Limb (tissue), 2 donors: ENCODE data around the gene RAET1L.
A peak's percentile ranks its signal among the peaks of the same experiment; 100 is the strongest.
"Not testable (repeated sequence)": the region's sequence is repeated elsewhere in the genome, so short reads cannot be mapped to it uniquely, and the experiment has no call there.

Source experiments
- DNase-seq, 2 donors: peaks; one replicate each; pipeline ENCODE4 v3.0.0-alpha.2; 2016; ENCODE audit errors: extremely low spot score in 2 of 2

The RAET1L gene, protein sequence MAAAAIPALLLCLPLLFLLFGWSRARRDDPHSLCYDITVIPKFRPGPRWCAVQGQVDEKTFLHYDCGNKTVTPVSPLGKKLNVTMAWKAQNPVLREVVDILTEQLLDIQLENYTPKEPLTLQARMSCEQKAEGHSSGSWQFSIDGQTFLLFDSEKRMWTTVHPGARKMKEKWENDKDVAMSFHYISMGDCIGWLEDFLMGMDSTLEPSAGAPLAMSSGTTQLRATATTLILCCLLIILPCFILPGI

GRCh38 chr6:150025201-150025917, at the start of gene RAET1L:
Gene RAET1L (minus strand): TSS chr6:150025532. CDS start chr6:150025471, 61 bp downstream.
- peak; percentile 43 to 59 for DNase-seq

- DNase-seq: no peak
Observed at GRCh38 chr6:150075034-150075421, 49.7 kb upstream of the RAET1L start.

DNA sequence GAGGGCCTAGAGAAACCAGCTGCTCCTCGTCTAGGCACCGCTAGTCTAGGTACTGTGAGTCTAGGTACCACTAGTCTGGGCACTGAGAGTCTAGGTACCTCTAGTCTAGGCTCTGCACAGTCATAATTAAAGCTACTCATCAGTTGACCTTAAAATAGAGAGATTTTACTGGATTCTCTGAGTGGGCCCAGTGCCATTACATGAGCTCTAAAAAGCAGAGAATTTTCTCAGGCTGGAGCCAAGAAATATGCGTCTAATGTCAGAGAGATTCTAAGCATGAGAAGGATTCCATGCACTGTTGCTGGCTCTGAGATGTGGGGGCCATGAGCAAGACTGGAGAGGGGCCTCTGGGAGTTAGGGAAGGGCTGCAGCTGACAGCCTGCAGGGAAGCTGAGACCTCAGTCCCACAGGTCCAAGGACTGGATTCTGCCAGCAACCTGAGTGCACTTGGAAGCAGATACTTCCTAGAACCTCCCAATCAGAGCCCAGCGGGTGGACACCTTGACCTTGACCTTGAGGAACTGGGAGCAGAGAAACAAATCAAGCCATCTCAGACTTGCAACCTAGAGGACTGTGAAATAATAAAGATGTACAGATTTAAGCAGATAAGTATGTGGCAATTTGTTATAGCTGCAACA, 49.2 kb upstream of the RAET1L start:
- DNase-seq: not testable (repeated sequence)

GRCh38 chr6:150072201-150072600, 46.9 kb upstream of the RAET1L start:
- no peak for DNase-seq

DNA sequence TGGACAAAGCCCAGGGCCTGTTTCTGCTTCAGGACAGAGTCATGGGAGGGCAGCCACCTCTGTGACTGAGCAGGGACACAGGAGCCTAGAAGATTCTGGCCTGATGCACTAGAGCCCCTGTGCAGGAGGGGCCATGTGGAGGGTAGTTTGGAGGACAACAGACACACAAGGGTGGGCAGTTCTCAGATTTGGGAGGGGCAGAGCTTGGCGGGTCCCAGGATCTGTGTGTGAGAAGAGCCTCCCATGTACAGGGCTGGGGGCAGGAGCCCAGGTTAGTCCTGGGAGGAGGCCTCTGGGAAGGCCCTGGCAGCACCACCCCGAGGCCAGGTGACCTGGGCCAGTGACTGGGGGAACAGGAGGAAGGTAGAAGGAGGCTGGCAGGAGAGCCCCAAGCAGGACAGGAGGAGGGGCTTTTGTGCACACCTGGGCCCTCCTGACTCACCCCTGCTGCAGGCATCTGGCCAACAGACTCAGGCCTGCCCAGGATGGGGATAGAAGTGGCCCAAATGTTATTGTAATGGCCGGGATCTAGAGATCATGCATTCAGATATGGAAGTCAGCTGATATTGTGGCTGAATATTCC, 45.0 kb upstream of the RAET1L start:
- DNase-seq: no peak

- DNase-seq: peak in 1 of 2 donors; percentile 66
Observed at GRCh38 chr6:150069706-150070105, 44.4 kb upstream of the RAET1L start.

- DNase-seq: peak; percentile 82 to 90
Observed at GRCh38 chr6:150068720-150069648, 43.7 kb upstream of the RAET1L start, which contains the start of gene ULBP3. Gene ULBP3 (minus strand): TSS chr6:150069121. CDS start chr6:150069066, 55 bp downstream.

GRCh38 chr6:150068151-150068550, 42.8 kb upstream of the RAET1L start:
- DNase-seq: no peak

- no peak for DNase-seq
Observed at GRCh38 chr6:150065083-150065482, 39.8 kb upstream of the RAET1L start.

GRCh38 chr6:150063640-150064039, 38.3 kb upstream of the RAET1L start:
- DNase-seq: no peak

DNA sequence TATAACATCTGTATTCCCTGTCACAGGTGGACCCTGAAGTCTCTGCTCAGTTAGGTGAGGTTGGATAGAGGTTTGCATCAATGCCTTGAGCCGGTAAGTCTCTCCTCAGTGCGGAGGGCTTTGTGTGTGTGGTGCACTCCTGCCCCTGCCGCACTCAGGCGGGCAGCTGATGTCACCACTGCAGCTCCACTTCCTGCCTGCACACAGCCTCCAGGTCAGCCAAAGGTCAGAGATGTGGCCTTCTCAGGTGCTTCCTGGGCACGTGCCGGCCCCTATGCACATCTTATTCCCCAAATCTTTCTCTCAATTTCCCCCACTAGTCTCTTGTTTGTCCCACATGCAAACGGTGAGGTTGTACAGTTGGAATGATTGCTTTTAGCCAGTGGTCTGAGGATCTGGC, 34.6 kb upstream of the RAET1L start:
- DNase-seq: not testable (repeated sequence)

DNA sequence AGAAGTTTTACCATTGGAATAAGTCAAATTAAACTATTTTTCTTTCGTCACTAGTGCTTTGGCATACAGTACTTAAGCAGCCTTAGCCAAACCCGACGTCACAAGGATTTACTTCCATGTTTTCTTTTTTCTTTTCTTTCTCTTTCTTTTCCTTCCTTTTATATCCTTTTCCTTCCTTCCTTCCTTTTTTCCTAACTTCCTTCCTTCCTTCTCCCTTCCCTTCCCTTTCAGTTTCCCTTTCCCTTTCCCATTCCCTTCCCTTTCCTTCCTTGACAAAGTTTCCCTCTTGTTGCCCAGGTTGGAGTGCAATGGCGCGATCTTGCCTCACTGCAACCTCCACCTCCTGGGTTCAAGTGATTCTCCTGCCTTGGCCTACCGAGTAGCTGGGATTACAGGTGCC, 33.7 kb upstream of the RAET1L start:
- DNase-seq: no peak

- DNase-seq: no peak
Observed at GRCh38 chr6:150058231-150058792, 33.0 kb upstream of the RAET1L start.

GRCh38 chr6:150057501-150057951, 32.2 kb upstream of the RAET1L start:
- DNase-seq: no peak

DNA sequence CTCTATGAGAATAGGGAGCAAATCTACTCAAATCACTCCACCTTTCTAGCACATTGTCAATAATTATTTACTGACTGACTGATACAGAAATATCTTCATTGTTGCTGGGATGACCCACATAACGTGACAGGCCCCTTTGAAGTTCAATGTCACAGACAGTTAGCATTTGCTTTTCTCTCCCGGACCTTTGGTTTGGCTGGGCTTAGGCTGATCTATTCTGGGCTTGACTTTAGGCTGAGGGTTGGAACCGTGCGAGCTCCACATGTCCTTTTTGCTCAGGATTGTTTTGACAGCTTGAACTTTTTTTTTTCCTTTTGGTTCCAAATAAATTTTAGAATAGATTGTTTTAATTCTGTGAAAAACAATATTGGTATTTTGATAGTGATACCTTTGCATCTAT, 31.6 kb upstream of the RAET1L start:
- no peak for DNase-seq

DNA sequence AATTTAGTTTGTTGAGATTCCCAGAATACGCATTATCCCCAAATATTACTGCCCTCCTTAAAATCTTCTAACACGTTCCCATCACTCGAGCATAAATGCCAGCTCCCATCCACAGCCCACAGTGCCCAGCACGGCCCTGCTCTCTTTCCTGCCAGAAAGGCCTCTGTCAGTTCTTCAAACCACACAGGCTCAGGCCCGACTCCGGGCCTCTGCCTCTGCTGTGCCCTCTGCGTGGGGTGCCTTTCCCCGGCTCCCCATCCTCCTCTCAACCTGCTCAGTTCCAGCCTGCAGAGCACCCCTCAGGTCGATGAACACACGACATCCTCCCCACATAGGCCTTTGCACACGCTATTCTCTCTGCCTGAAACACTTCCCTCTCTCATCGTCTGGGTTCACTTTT, 30.8 kb upstream of the RAET1L start:
- no peak for DNase-seq

- no peak for DNase-seq
Observed at GRCh38 chr6:150055131-150055530, 29.8 kb upstream of the RAET1L start.

DNA sequence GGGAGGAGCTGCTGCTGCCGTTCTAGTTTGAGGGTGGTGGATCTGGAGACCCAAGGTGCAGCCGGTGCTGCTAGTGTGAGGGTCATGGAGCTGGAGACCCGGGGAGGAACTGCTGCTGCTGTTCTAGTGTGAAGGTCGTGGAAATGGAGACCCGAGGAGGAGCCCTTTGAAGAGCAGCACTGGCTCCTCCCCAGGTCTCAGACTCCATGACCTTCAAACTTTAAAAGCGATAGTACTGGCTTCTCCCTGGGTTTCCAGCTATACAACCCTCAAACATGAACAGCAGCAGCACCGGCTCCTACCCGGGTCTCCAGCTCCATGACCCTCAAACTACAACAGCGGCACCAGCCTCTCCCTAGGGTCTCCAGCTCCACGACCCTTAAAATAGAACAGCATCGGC, 28.1 kb upstream of the RAET1L start:
- no peak for DNase-seq

GRCh38 chr6:150050846-150051245, 25.5 kb upstream of the RAET1L start:
- no peak for DNase-seq

GRCh38 chr6:150048099-150048498, 22.8 kb upstream of the RAET1L start:
- no peak for DNase-seq

- no peak for DNase-seq
Observed at GRCh38 chr6:150046943-150047342, 21.6 kb upstream of the RAET1L start.
